Fibroblast of skin of right quadriceps (primary cell): ENCODE measurements around the gene INTS3.
"Not testable (repeated sequence)": the region's sequence is repeated elsewhere in the genome, so short reads cannot be mapped to it uniquely, and the experiment has no call there.

Source experiments
- DNase-seq: peaks from one replicate; pipeline ENCODE4 v3.0.0-alpha.2; 2013

INTS3 gene

DNA sequence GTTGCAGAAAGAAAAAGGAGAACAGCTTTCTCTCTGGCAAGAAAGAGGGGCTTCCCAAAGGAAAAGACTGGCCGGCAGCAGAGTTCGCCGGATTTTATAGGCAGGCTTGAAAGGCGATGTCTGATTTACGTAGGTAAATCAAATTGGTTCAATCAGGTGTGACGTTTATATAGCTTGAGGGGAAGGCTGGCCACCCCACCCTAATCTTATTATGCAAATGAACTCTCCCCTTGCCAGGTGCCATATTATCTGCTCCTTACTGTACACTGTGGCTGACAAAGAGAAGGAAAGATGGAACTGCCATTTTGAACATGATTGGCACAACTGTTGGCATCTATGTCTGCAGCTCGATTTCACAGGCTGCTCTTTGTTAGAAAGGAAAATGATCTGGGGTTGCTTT lies 16.8 kb upstream of the INTS3 start:
- no peak for DNase-seq

DNA sequence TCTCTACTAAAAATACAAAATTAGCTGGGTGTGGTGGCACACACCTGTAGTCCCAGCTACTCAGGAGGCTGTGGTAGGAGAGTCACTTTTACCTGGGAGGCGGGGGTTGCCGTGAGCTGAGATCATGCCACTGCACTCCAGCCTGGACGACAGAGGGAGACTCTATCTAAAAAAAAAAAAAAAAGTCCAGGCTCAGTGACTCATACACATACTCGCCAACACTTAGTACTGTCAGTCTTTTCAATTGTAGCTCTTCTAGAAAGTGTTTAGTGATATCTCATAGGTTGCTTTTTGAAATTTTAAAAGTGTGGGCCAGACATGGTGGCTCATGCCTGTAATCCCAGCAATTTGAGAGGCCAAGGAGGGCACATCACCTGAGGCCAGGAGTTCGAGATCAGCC lies 11.6 kb upstream of the INTS3 start:
- DNase-seq: not testable (repeated sequence)

DNA sequence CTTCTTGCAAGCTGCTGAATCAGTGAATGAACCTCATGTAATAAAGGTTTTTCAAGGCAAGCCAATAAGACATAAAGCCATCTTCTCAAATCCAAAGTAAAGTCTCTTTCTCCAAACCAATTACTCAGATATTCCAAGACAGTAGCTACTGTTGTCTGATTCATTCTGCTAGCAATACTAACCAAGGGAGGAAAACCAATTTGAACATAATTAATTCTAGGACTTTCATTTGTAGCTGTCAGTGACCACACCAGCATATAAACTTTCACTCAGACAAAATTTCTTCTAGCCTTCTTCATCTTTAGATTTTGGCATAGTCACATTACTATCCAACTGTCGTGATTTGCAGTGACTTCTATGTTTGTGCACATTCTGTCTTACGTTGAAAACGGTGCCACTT lies 10.5 kb upstream of the INTS3 start:
- no peak for DNase-seq

DNA sequence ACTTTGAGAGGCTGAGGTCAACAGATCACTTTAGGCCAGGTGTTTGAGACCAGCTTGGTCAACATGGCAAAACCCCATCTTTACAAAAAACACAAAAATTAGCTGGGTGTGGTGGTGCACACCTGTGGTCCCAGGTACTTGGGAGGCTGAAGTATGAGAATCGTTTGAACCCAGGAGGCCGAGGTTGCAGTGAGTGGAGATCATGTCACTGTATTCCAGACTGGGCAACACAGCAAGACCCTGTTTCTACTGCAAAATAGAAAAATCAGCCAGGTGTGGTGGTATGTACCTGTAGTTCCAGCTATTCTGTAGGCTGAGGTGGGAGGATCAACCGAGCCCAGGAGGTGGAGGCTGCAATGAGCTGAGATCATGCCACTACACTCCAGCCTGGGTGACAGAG lies 4.2 kb upstream of the INTS3 start:
- DNase-seq: no peak

DNA sequence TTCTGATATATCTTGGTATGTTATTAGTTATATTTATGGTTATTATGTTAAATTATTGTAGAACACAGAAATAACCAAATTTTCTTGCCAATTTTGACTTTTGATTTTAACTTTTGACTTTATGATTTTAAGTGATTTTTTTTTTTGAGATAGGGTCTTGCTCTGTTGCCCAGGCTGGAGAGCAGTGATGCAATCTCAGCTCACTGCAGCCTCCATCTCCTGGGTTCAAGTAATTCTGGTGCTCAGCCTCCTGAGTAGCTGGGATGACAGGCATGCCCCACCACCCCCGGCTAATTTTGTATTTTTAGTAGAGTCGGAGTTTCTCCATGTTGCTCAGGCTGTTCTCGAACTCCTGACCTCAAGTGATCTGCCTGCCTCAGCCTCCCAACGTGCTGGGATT lies 3.2 kb upstream of the INTS3 start:
- not testable (repeated sequence) for DNase-seq

DNA sequence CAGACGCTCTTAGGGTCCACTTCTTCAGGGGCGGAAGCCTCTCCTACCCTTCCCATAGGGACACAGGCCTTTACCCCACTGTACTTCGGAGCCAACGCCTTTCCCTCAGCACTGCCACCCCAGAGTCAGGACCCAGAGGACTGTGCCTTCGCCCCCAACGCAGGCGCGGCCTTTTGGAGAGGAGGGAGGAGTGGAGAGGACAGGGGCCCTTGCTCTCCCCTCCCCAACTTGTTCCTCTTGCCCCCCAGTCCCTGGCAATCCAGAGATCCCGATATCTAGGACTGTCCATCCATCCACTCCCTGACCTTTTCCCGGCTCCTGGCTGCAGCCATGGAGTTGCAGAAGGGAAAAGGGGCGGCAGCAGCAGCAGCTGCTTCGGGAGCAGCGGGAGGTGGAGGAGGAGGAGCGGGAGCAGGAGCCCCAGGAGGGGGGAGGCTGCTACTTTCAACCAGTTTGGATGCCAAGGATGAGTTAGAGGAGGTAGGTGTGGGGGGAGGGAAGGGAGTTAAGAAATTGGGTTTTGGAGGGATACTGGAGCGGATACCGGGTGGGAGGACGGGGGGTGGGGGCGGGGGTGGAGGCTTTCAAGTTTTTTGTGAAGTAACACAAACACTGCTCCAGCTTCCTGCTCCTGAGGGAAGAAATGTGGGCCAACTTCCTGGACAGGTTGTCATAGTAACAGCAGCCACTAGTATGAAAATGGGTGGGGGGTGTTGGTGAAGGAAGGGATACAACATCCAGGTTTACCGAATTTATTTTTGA lies 636 bp downstream of the INTS3 start:
- DNase-seq: peak; percentile 64

DNA sequence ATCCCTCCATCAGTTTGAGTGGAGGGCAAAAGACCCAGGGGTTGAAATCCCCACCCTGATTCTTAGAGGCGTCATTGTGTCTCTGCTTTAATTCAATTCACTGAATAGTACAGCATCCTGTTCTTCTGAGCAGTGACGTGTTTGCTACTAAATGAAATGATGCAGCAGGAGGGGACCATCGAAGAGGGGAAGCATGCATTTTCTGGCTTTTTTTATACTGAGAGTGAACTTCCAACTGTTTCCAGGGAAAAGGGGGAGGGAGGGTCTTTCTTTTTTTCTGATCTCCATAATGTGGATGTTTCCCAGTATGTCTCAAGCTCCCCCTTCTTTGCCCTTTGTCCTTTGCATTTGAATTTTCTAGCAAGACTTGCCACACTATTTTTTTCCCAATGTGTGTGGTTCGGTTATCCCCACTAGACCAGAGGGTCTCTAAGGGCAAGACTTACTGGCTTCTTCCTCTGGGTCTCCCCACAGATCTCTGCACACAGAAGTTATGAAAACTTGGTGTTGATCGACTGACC lies 2.7 kb downstream of the INTS3 start:
- DNase-seq: no peak

DNA sequence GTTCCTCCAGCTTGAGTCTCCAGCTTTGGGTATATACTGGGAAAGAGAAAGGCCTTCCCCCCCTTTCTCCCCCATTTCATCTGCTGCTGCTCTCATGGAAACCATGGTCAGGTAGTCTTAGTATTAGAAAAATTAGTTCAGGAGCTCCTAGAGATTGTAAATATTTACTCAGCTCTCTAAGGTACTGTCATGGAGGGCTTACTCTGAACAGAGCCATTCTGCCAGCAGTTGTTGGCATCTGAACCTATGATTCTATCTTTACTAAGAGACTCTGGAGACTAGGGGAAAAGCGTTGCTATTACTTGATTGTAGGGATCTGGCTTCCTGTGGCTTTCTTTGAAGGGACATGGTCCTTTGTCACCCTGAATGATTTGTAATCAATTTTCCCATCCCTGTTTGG lies 6.1 kb downstream of the INTS3 start:
- DNase-seq: no peak

DNA sequence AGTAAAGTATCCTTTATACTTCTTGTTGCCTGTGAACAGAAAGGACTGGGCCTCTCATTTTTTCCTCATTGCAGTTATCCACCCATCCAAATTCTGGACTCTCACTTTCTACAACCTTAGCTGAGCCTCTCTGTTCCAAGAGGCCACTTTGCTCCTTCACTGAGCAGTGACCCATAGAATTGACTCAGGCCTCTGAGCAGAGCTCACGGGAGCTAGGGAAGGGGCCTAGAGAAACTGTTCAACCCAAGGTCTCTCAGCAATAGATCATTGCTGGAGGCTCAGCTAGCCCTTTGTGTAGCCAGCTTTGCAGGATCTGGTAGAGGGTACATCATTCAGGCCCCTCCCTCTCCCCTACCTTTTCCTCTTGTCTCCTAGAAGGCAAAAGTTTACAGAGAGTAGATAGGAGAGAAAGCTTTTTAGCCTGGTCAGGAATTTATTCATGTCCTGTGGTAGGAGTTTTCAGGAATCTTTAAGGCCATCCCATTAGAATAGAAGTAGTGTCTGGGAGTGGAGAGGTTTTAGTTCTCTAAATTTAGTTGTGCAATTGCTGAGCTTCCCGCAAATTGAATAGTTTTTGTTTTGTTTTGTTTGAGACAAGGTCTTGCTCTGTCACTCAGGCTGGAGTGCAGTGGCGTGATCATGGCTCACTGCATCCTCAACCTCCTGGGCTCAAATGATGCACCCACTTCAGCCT lies 6.7 kb downstream of the INTS3 start:
- DNase-seq: no peak

DNA sequence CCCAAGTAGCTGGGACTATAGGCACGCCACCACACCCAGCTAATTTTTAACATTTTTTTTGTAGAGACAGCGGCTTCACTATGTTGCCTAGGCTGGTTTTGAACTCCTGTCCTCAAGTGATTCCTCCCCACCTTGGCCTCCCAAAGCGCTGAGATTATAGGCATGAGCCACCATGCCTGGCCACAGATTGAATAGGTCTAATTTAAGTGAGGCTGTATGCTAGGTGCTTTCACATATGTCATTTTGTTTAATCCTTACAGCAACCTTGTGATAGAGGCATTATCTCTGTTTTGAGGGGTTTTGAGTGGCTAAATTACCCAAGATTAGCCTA lies 7.2 kb downstream of the INTS3 start:
- no peak for DNase-seq

DNA sequence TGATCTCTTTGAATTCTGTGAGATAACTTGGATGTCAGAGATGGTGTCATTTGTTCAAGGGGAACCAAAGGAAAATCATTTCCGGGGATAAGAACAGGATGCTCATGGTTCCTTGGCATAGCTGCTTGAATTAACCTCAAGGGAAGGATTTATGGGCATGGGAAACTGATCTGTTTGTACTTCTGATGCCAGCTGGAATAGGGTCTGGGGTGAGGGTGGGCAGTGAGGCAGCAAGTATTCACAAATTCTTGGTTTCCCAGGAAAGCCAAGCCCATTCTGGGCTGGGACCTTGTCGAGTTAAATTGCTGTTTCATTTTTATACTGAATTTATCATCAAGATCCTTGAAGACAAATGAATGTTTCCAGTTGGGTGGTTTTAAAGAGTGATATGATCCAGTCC lies 14.1 kb downstream of the INTS3 start:
- no peak for DNase-seq

DNA sequence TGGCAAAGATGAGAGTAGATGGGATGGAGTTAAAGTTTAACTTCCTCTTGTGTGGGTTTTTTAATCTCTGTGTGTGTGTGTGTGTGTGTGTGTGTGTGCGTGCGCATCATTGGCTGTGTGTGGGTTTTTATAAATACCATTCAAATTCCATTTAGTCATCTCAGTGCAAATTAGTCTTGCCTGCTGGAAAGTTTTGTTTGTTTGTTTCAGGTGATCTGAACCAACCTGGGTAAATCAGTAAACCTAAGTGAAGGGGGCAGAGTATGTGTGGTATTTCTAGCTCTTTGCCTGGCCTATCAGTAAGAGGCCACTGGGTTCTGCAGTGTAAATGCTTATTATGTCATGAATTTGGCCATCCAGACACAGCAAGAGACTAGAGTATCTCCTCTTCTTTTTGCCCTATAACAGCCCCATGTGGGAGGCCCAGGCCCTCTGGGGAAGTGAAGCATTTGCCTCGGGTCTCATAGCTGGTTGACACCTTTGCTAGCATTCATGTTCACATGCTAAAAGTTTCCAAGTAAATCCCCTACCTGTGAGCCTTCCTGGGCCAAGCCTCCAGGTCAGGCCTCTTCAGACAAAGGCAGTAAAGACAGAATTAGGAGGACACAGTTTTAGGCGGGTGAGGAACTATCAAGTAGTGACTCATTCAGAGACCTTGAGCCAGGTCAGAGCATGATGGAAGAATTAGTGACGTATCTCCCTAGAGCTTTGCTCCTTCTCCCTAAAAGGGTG lies 14.7 kb downstream of the INTS3 start:
- DNase-seq: peak; percentile 59

DNA sequence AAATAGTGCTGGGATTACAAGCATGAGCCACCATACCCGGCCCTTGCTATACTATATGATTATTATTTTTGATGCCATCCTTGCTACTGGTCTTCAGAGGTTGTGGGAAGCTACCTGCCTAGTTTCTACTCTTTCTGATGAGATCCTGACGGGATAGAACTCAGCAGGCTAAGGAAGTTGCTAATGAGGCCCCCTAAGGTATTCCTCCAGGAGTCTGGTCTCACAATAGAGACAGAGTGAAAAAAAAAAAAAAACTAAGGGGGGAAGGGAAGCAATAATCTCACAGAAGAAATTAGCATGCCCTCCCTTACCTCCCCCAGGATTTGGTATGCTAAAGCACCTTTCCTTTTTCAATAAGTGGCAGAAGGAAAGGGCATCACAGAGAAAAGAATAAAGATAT lies 17.6 kb downstream of the INTS3 start:
- no peak for DNase-seq

DNA sequence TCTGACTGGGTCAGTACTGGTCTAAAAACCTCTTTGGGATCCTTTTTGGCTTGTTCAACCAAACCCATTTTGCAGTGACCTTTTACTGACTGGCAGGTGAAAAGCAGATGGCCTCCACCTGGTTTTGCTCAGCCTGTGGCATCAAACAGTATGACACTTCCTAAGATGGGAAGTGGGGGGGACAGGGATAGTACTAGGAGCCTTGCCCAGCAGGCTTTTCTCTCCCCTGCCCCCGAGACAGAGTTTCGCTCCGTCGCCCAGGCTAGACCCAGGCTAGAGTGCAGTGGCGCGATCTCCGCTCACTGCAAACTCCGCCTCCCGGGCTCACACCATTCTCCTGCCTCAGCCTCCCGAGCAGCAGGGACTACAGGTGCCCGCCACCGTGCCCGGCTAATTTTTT lies 18.3 kb downstream of the INTS3 start:
- DNase-seq: no peak

DNA sequence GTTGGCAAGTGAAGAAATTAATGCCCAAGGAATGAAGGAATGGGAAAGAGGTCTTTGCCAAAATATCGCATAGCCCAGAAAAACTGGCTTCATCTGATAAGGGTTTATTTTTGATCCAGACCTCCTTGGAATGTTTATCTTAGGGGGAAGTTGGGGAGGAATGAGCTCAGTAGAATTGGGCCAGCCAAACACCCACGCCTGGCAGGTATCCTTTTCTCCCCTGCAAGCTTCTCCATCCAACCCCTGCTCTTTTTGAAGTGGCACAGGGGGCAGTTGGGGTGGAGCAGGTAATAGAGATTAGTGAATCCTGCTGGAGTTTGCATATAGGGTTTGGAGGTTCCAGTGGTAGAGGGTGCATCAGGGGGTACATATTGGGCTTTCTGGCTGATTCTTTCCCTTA lies 21.1 kb downstream of the INTS3 start:
- DNase-seq: no peak

DNA sequence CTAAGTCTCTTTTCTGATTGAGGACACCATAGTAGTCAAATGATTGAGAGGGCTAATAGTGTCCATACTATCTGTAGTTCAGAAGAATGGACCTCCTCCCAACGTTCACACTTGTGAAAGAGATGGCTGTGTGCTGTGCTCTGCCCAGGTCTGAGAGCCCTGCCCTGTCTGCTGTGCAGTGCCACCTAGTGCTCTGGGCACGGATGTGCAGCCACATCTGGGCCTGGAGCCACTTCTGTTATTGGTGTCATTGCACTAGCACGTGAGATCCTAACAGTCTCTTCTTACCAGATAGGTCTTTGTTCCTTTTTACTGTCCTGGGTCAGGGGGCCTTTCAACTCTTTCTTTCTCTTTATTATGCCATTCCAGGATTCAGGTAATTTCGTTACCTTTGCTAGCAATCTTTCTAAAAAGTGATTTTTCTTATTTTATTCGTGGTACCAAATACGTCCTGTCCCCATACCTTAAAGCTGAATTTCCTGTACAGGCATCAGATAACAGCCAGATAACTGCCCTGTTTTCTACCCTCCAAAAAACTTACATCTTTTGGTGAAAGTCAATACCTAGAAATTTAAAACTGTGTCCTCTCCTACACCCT lies 21.7 kb downstream of the INTS3 start:
- peak; percentile 71 for DNase-seq

DNA sequence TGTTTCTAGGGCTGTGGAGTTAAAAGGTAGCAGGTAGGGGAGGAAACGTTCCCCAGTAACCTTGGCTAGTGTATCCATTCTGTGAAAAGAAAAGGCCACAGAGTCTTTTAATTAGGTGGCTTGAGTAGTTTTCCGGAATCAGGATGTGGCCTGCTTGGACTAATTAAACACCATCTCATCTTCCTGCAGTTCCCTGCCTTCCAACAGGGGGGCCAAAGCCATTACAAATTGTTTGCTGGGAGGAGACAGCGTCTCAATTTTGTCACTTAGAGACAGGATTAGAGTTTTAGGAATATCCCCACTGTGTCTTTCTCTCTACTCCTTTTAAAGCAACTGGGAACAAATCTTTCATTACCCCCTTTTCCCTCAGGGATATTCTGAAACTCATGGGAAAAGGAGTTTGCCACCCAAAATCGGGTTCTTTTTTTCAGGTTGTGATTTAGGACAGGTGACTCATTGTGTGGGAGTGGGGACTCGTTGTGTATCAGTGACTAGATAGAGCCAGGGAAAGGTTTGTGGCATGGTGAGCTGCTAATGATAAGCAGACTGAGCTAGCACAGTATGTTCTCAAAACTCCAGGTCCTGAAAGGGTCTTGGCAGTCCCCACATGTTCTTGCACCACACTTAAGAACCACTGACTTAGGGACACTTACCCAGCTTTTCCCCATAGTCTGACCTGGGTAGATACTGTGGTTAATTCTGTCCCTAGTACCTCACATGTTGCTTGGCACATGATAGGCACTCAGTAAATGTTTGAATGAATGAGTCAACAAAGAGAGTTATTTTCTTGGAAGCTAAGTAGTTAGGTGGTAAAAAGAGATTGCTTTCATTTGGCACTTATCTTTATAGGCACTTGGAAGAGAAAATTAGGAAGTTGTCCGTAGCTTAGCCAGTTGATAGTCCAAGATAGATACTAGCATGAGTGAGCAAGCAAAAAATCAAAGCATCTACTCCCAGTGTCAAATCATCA lies 22.5 kb downstream of the INTS3 start:
- DNase-seq: no peak

DNA sequence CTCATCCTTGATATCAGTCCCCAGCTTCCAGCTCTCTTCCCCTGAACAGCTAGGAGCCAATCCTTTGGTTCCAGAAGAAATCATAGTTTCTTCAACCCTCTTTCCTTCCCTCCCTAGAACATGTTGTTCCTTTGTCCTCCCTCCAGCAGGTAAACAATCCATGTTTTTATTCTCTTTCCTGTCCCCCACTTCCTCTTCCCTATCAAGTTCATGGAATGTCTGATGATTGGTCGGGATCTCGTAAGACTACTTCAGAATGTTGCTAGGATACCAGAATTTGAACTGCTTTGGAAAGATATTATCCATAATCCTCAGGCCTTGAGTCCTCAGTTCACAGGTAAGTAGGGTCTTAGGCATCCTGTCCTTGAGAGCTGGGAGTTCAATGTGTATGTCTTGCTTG lies 24.2 kb downstream of the INTS3 start:
- no peak for DNase-seq

DNA sequence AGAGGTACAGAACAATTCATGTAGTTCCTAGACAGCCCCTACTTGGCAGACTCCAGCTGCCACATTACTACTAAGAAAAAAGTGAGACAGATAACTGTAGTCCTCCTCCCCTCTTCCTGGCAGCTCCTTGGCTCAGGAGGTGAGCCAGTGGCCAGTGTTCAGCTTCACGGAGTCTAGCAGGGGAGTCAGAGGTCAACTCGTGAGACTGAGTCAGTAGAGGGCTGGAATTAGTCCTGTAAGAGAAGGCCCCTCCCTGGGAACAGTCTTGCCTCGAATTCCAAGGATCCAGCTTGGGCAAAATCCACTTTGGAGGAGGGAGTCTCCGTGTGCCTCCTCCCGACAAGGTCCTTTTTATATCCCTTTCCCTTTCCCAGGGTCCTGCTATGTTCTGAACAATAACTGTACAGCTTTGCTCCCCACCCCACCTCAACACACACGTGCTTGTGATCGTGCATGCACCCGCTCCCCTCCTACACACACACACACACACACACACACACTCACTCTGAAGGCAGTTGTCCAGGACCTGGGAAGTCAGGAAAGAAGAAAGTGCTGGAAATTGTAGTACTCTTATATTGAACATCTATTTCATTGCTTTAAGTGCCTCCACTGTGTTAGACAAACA lies 24.8 kb downstream of the INTS3 start:
- DNase-seq: no peak

DNA sequence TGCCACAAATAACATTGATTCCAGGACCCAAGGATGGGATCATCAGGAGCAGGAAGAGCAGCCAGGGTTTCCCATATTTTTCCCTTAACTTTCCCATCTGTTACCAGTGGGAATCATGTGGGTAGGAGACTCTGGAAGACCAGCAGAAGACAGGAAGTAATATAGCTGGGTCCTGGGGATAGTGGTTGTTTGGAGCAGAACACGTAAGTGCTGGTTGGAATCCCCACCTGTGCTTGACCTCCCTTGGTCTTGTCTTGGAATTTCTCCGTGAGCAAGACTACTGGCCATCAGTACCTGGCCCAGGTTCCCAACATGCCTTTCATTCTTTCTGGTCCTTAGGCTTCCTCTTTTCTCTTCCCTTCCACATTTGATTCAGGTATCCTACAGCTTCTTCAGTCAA lies 26.4 kb downstream of the INTS3 start:
- DNase-seq: no peak

DNA sequence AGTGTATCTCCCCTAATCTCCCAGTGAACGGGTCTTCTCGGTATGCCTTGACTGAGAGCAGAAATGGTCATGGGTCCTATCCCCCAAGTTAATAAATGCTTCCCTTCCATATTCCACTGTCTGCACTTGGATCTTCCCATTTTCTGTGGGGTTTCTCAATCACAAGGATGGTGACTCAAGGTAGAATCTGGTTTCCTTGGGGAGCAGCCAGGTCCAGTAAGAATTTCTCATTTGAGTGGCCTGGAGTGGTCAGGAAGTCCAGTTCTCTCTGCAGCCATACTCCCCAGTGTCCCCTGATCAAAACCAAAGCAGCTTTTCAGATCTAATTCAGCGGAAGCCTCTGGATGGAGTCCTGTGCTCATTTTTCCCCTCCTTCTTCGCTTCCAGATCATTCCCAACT lies 32.6 kb downstream of the INTS3 start:
- DNase-seq: no peak
